Measurements from ENCODE around the gene DOP1B.

DOP1B gene

GRCh38 chr21:36200081-36200561 lies 43.5 kb downstream of the DOP1B start:
- Histone ChIP-seq H3K4me2 (ENCODE audit: low read depth, low read length) (no peak overlapping the region), H3K27ac (ENCODE audit: low read length) (no peak overlapping the region), H3K79me2 (ENCODE audit: low read length) (no peaks in the 10 kb centered on the region), H2AFZ (ENCODE audit: low read length) (no peak overlapping the region), H3F3A (ENCODE audit: insufficient read depth, low read length) (no peaks in the 10 kb centered on the region), H3K4me3 (ENCODE audit: low read length) (no peak overlapping the region), H3K36me3 (replicated peaks; ENCODE audit: insufficient read depth, low read length) (no peaks in the 10 kb centered on the region), H3K4me1 (ENCODE audit: low read length) (peaks cover 13% of the 10 kb centered on the region), H4K20me1 (ENCODE audit: insufficient read depth, low read length) (no peaks in the 10 kb centered on the region), H3K27me3 (replicated peaks; ENCODE audit: insufficient read depth, low read length) (no peaks in the 10 kb centered on the region), H3K9ac (ENCODE audit: low read length) (no peak overlapping the region), H3K9me2 (replicated peaks; ENCODE audit: insufficient read depth, low read length) (no peaks in the 10 kb centered on the region), H3K9me3 (replicated peaks; ENCODE audit: insufficient read depth, low read length) (0 out of 2 replicates have a peak, but pooled peaks cover 2% of the 10 kb centered on the region)
- TF ChIP-seq, protein P1, sequence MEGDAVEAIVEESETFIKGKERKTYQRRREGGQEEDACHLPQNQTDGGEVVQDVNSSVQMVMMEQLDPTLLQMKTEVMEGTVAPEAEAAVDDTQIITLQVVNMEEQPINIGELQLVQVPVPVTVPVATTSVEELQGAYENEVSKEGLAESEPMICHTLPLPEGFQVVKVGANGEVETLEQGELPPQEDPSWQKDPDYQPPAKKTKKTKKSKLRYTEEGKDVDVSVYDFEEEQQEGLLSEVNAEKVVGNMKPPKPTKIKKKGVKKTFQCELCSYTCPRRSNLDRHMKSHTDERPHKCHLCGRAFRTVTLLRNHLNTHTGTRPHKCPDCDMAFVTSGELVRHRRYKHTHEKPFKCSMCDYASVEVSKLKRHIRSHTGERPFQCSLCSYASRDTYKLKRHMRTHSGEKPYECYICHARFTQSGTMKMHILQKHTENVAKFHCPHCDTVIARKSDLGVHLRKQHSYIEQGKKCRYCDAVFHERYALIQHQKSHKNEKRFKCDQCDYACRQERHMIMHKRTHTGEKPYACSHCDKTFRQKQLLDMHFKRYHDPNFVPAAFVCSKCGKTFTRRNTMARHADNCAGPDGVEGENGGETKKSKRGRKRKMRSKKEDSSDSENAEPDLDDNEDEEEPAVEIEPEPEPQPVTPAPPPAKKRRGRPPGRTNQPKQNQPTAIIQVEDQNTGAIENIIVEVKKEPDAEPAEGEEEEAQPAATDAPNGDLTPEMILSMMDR (IDR thresholded peaks at IDR 0.05; ENCODE audit: low read length) = no peak
- no peak for TF ChIP-seq EZH2 (optimal IDR thresholded peaks at IDR 0.05; ENCODE audit: low read depth, low read length)
- TF ChIP-seq EZH2phosphoT487 (IDR thresholded peaks at IDR 0.05; ENCODE audit: low read length) = no peak
- no peak for DNase-seq

GRCh38 chr21:36202726-36203602 lies 46.3 kb downstream of the DOP1B start:
- no peak for DNase-seq
- Histone ChIP-seq H3K27me3 (replicated peaks; ENCODE audit: insufficient read depth, low read length) (no peaks in the 10 kb centered on the region), H3K4me3 (ENCODE audit: low read length) (no peak overlapping the region), H3F3A (ENCODE audit: insufficient read depth, low read length) (no peaks in the 10 kb centered on the region), H3K79me2 (ENCODE audit: low read length) (no peaks in the 10 kb centered on the region), H3K4me2 (ENCODE audit: low read depth, low read length) (no peak overlapping the region), H3K9me3 (replicated peaks; ENCODE audit: insufficient read depth, low read length) (no peaks in the 10 kb centered on the region), H2AFZ (ENCODE audit: low read length) (no peak overlapping the region), H3K4me1 (ENCODE audit: low read length) (peaks cover 13% of the 10 kb centered on the region), H3K27ac (ENCODE audit: low read length) (no peak overlapping the region), H3K9ac (ENCODE audit: low read length) (no peak overlapping the region), H3K36me3 (replicated peaks; ENCODE audit: insufficient read depth, low read length) (no peaks in the 10 kb centered on the region), H3K9me2 (replicated peaks; ENCODE audit: insufficient read depth, low read length) (no peaks in the 10 kb centered on the region), H4K20me1 (ENCODE audit: insufficient read depth, low read length) (no peaks in the 10 kb centered on the region)
- no peak for TF ChIP-seq EZH2phosphoT487 (IDR thresholded peaks at IDR 0.05; ENCODE audit: low read length)
- TF ChIP-seq EZH2 (optimal IDR thresholded peaks at IDR 0.05; ENCODE audit: low read depth, low read length) = no peak
- TF ChIP-seq, protein P1 (IDR thresholded peaks at IDR 0.05; ENCODE audit: low read length) = no peak

GRCh38 chr21:36203603-36203889 lies 46.9 kb downstream of the DOP1B start:
- no peaks in the 10 kb centered on the region for H3K79me2 ChIP-seq (ENCODE audit: low read length)
- H3K4me1 ChIP-seq (ENCODE audit: low read length) = peaks cover 13% of the 10 kb centered on the region
- no peak overlapping the region for H2AFZ ChIP-seq (ENCODE audit: low read length)
- H3K27me3 ChIP-seq (replicated peaks; ENCODE audit: insufficient read depth, low read length) = no peaks in the 10 kb centered on the region
- H3K36me3 ChIP-seq (replicated peaks; ENCODE audit: insufficient read depth, low read length) = no peaks in the 10 kb centered on the region
- H3K4me3 ChIP-seq (ENCODE audit: low read length) = no peak overlapping the region
- H3K9me3 ChIP-seq (replicated peaks; ENCODE audit: insufficient read depth, low read length) = no peaks in the 10 kb centered on the region
- 0 out of 2 replicates have a peak overlapping the region, but pooled peaks have one; percentile 0 for H3K27ac ChIP-seq (ENCODE audit: low read length)
- no peaks in the 10 kb centered on the region for H4K20me1 ChIP-seq (ENCODE audit: insufficient read depth, low read length)
- no peaks in the 10 kb centered on the region for H3F3A ChIP-seq (ENCODE audit: insufficient read depth, low read length)
- H3K9me2 ChIP-seq (replicated peaks; ENCODE audit: insufficient read depth, low read length) = no peaks in the 10 kb centered on the region
- peak; percentile 37 for DNase-seq
- no peak overlapping the region for H3K9ac ChIP-seq (ENCODE audit: low read length)
- TF ChIP-seq EZH2 (optimal IDR thresholded peaks at IDR 0.05; ENCODE audit: low read depth, low read length) (no peak), EZH2phosphoT487 (IDR thresholded peaks at IDR 0.05; ENCODE audit: low read length) (no peak)
- TF ChIP-seq, protein P1 (IDR thresholded peaks at IDR 0.05; ENCODE audit: low read length) = no peak
- no peak overlapping the region for H3K4me2 ChIP-seq (ENCODE audit: low read depth, low read length)

Data from MM.1S (cell line).